Naive B cell (primary cell): ENCODE results near the gene ZBTB20. TPM values are rescaled to one million over a fixed set of nuclear protein-coding genes. Genes with fewer than 3 reads are reported as not detected.

Source experiments
- ATAC-seq, 2 donors: fragments of 150-1000 bp; cut with Tn5 transposase; 2 replicates each; pipeline ENCODE4 v1.10.0; 2021; ENCODE audit warnings: low read depth in 2 of 2, mild to moderate bottlenecking in 2 of 2, moderate library complexity in 2 of 2
- DNase-seq: peaks from one replicate; pipeline ENCODE4 v3.0.0; 2022
- H3K27ac Mint-ChIP-seq, 6 donors: one replicate each; pipeline ENCODE4 v1.8.0; 2020 to 2022; ENCODE audit warnings: mild to moderate bottlenecking in 6 of 6, mixed read lengths in 6 of 6, moderate library complexity in 5 of 6, inconsistent platforms in 2 of 6
- H3K27me3 Mint-ChIP-seq, 3 donors: one replicate each; pipeline ENCODE4 v1.8.0; 2021 to 2022; ENCODE audit warnings: mixed read lengths in 3 of 3, mild to moderate bottlenecking in 1 of 3
- H3K36me3 Mint-ChIP-seq, 2 donors: one replicate each; pipeline ENCODE4 v1.8.0; 2020 to 2022; ENCODE audit warnings: mixed read lengths in 2 of 2, inconsistent platforms in 1 of 2, mild to moderate bottlenecking in 1 of 2
- H3K4me1 Mint-ChIP-seq, 3 donors: one replicate each; pipeline ENCODE4 v1.8.0; 2020 to 2022; ENCODE audit warnings: mixed read lengths in 3 of 3, inconsistent platforms in 1 of 3, mild to moderate bottlenecking in 1 of 3, moderate library complexity in 1 of 3
- H3K4me3 Mint-ChIP-seq, 8 donors: one replicate each; pipeline ENCODE4 v1.8.0; 2020 to 2022; ENCODE audit warnings: mild to moderate bottlenecking in 8 of 8, mixed read lengths in 8 of 8, moderate library complexity in 8 of 8, inconsistent platforms in 2 of 8
- H3K9me3 Mint-ChIP-seq, 7 donors: one replicate each; pipeline ENCODE4 v1.8.0; 2020 to 2022; ENCODE audit warnings: mixed read lengths in 7 of 7, mild to moderate bottlenecking in 5 of 7, inconsistent platforms in 2 of 7, moderate library complexity in 1 of 7
- polyA plus RNA-seq, 6 donors: library from polyadenylated mRNA; unstranded; fragments of 300-500 nt; fragmentation: Illumina TruSeq; gene quantifications; one replicate each; pipeline ENCODE4 v1.2.3, GENCODE V29; 2021; ENCODE audit warnings: low read depth in 6 of 6

The ZBTB20 gene
- polyA plus RNA-seq, 6 donors from 2014 or later = 20.4 to 38.5 (median 34.6) TPM

GRCh38 chr3:114449271-114450007, 697.6 kb downstream of the ZBTB20 start:
- Mint-ChIP-seq H3K36me3 (peaks cover 0 to 5% of the 10 kb centered on the region in 2 donors), H3K9me3 (no peaks in the 10 kb centered on the region), H3K27me3 (no peaks in the 10 kb centered on the region), H3K4me1 (peaks cover 14 to 22% (median 21%) of the 10 kb centered on the region in 3 donors), H3K4me3 (peak overlapping the region in 1 of 8 donors; percentile 75), H3K27ac (peak overlapping the region in 2 of 6 donors; percentile 49 to 57)
- no peak for ATAC-seq
- no peak for DNase-seq

GRCh38 chr3:114447950-114448479, 699.1 kb downstream of the ZBTB20 start:
- H3K36me3 Mint-ChIP-seq = peaks cover 0 to 5% of the 10 kb centered on the region in 2 donors
- H3K27me3 Mint-ChIP-seq = no peaks in the 10 kb centered on the region
- DNase-seq (no peak), ATAC-seq (no peak)
- H3K9me3 Mint-ChIP-seq = no peaks in the 10 kb centered on the region
- H3K4me3 Mint-ChIP-seq = peak overlapping the region in 1 of 8 donors; percentile 66
- H3K27ac Mint-ChIP-seq = peak overlapping the region in 1 of 6 donors; percentile 46
- peaks cover 14 to 22% (median 21%) of the 10 kb centered on the region in 3 donors for H3K4me1 Mint-ChIP-seq

- no peak overlapping the region for H3K4me3 Mint-ChIP-seq
- peak overlapping the region in 1 of 6 donors; percentile 46 for H3K27ac Mint-ChIP-seq
- peak in 1 of 2 donors; percentile 11 for ATAC-seq
- no peak for DNase-seq
- peaks cover 0 to 5% of the 10 kb centered on the region in 2 donors for H3K36me3 Mint-ChIP-seq
- no peaks in the 10 kb centered on the region for H3K9me3 Mint-ChIP-seq
- H3K4me1 Mint-ChIP-seq = peaks cover 14 to 27% (median 24%) of the 10 kb centered on the region in 3 donors
- no peaks in the 10 kb centered on the region for H3K27me3 Mint-ChIP-seq
These were observed 699.5 kb downstream of the ZBTB20 start for GRCh38 chr3:114447545-114447944.

- Mint-ChIP-seq H3K4me3 (no peak overlapping the region), H3K27ac (peak overlapping the region in 3 of 6 donors; percentile 45 to 64 (median 46)), H3K9me3 (no peaks in the 10 kb centered on the region), H3K36me3 (peaks cover 0 to 5% of the 10 kb centered on the region in 2 donors), H3K4me1 (peaks cover 10 to 26% (median 22%) of the 10 kb centered on the region in 3 donors), H3K27me3 (no peaks in the 10 kb centered on the region)
- no peak for DNase-seq
- no peak for ATAC-seq
These were observed 700.5 kb downstream of the ZBTB20 start for GRCh38 chr3:114446600-114446999.

GRCh38 chr3:114445233-114445632, 701.9 kb downstream of the ZBTB20 start:
- ATAC-seq (no peak), DNase-seq (no peak)
- no peak overlapping the region for H3K27ac Mint-ChIP-seq
- H3K9me3 Mint-ChIP-seq = no peaks in the 10 kb centered on the region
- H3K4me3 Mint-ChIP-seq = peak overlapping the region in 1 of 8 donors; percentile 1
- no peaks in the 10 kb centered on the region for H3K27me3 Mint-ChIP-seq
- H3K36me3 Mint-ChIP-seq = peaks cover 0 to 5% of the 10 kb centered on the region in 2 donors
- peaks cover 2 to 14% (median 11%) of the 10 kb centered on the region in 3 donors for H3K4me1 Mint-ChIP-seq

- Mint-ChIP-seq H3K4me3 (no peak overlapping the region), H3K9me3 (no peaks in the 10 kb centered on the region), H3K27me3 (no peaks in the 10 kb centered on the region), H3K4me1 (peaks cover 2 to 12% (median 11%) of the 10 kb centered on the region in 3 donors), H3K27ac (peak overlapping the region in 1 of 6 donors; percentile 34), H3K36me3 (peaks cover 0 to 1% of the 10 kb centered on the region in 2 donors)
- ATAC-seq = no peak
- DNase-seq = no peak
These were observed 702.9 kb downstream of the ZBTB20 start for GRCh38 chr3:114444216-114444615.

- Mint-ChIP-seq H3K4me1 (peaks cover 5 to 14% (median 6%) of the 10 kb centered on the region in 3 donors), H3K36me3 (no peaks in the 10 kb centered on the region), H3K27ac (peak overlapping the region in 1 of 6 donors; percentile 20), H3K27me3 (no peaks in the 10 kb centered on the region), H3K9me3 (no peaks in the 10 kb centered on the region), H3K4me3 (no peak overlapping the region)
- ATAC-seq = no peak
- DNase-seq = no peak
These were observed 704.8 kb downstream of the ZBTB20 start for GRCh38 chr3:114442246-114442645.

GRCh38 chr3:114441386-114441785, 705.7 kb downstream of the ZBTB20 start:
- H3K9me3 Mint-ChIP-seq = no peaks in the 10 kb centered on the region
- peak overlapping the region in 1 of 6 donors; percentile 20 for H3K27ac Mint-ChIP-seq
- no peak for DNase-seq
- no peaks in the 10 kb centered on the region for H3K36me3 Mint-ChIP-seq
- no peak overlapping the region for H3K4me3 Mint-ChIP-seq
- H3K4me1 Mint-ChIP-seq = peaks cover 5 to 19% (median 12%) of the 10 kb centered on the region in 3 donors
- no peak for ATAC-seq
- no peaks in the 10 kb centered on the region for H3K27me3 Mint-ChIP-seq

- no peak overlapping the region for H3K4me3 Mint-ChIP-seq
- no peaks in the 10 kb centered on the region for H3K27me3 Mint-ChIP-seq
- no peak for ATAC-seq
- H3K4me1 Mint-ChIP-seq = peaks cover 5 to 19% (median 12%) of the 10 kb centered on the region in 3 donors
- DNase-seq = no peak
- no peaks in the 10 kb centered on the region for H3K36me3 Mint-ChIP-seq
- H3K27ac Mint-ChIP-seq = no peak overlapping the region
- H3K9me3 Mint-ChIP-seq = no peaks in the 10 kb centered on the region
These were observed 706.4 kb downstream of the ZBTB20 start for GRCh38 chr3:114440700-114441099.

- ATAC-seq (no peak), DNase-seq (no peak)
- no peak overlapping the region for H3K27ac Mint-ChIP-seq
- H3K36me3 Mint-ChIP-seq = no peaks in the 10 kb centered on the region
- peaks cover 5 to 15% (median 12%) of the 10 kb centered on the region in 3 donors for H3K4me1 Mint-ChIP-seq
- no peak overlapping the region for H3K4me3 Mint-ChIP-seq
- no peaks in the 10 kb centered on the region for H3K9me3 Mint-ChIP-seq
- H3K27me3 Mint-ChIP-seq = no peaks in the 10 kb centered on the region
These were observed 707.8 kb downstream of the ZBTB20 start for GRCh38 chr3:114439284-114439683.

- no peaks in the 10 kb centered on the region for H3K27me3 Mint-ChIP-seq
- H3K36me3 Mint-ChIP-seq = no peaks in the 10 kb centered on the region
- H3K4me3 Mint-ChIP-seq = no peak overlapping the region
- H3K4me1 Mint-ChIP-seq = peaks cover 5 to 19% (median 14%) of the 10 kb centered on the region in 3 donors
- no peaks in the 10 kb centered on the region for H3K9me3 Mint-ChIP-seq
- peak overlapping the region in 3 of 6 donors; percentile 2 to 54 (median 34) for H3K27ac Mint-ChIP-seq
- no peak for DNase-seq
- ATAC-seq = no peak
These were observed 709.2 kb downstream of the ZBTB20 start for GRCh38 chr3:114437897-114438296.

- DNase-seq (no peak), ATAC-seq (peak in 1 of 2 donors; percentile 41)
- no peaks in the 10 kb centered on the region for H3K27me3 Mint-ChIP-seq
- H3K4me3 Mint-ChIP-seq = no peak overlapping the region
- no peaks in the 10 kb centered on the region for H3K9me3 Mint-ChIP-seq
- no peaks in the 10 kb centered on the region for H3K36me3 Mint-ChIP-seq
- peak overlapping the region in 2 of 6 donors; percentile 37 to 59 for H3K27ac Mint-ChIP-seq
- H3K4me1 Mint-ChIP-seq = peaks cover 5 to 13% (median 12%) of the 10 kb centered on the region in 3 donors
These were observed 710.9 kb downstream of the ZBTB20 start for GRCh38 chr3:114436182-114436581.

- Mint-ChIP-seq H3K9me3 (no peaks in the 10 kb centered on the region), H3K27ac (peak overlapping the region in 2 of 6 donors; percentile 37 to 59), H3K27me3 (no peaks in the 10 kb centered on the region), H3K36me3 (no peaks in the 10 kb centered on the region), H3K4me3 (no peak overlapping the region), H3K4me1 (peaks cover 5 to 16% (median 13%) of the 10 kb centered on the region in 3 donors)
- DNase-seq = no peak
- ATAC-seq = no peak
These were observed 711.5 kb downstream of the ZBTB20 start for GRCh38 chr3:114435386-114436115.
